Cerebellar cortex (tissue), 1 donor: ENCODE data around the gene CFAP68.
"Not testable (repeated sequence)": the region's sequence is repeated elsewhere in the genome, so short reads cannot be mapped to it uniquely, and the experiment has no call there.

ENCODE experiments used
- DNase-seq: peaks from one replicate; pipeline ENCODE4 v3.0.0-alpha.2; 2015; ENCODE audit warnings: low spot score

CFAP68 gene

DNA sequence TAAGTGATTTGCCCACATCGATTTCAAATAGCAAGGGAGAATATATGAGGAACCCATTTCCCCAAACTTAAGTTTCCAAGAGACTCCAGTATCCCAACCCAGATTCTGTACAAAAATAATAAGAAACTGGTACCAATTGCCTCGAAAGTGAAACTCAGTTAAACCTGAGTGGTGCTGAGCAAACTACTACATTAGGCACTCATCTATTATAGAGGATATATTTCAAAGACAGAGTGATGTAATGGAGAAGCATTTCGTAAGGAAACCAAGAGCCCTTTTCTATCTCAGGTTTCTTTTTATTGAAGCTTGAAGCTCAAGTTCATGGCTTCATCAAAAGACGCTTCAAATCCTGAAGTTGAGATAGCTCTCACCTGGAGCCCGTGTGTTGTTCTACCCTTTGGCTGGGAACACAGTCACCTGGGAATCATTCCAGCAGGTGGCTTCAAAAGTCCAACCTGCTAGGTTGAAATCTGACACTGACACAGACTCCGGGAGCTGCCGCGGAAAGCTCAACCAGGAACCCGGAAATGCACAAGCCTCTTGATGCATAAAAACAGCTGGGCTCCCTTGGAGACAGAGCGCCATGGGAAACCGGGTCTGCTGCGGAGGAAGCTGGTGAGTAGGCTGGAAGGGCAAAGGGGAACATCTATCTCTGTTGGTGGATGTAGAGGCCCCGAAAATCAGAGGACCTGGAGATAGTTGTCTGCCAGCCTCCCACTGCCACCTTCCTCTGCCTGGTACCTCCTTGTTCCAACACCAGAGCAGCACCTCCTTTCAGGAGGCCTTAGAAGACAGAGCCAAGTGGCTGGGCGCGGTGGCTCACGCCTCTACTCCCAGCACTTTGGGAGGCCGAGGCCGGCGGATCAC is 39.3 kb downstream of the CFAP68 start, which contains the start of gene C11orf52:
Gene C11orf52 (plus strand): TSS at position 524 of the 867 bp plus-strand sequence. CDS start 60 bp downstream, at position 584.
- DNase-seq, result peak; percentile 51

DNA sequence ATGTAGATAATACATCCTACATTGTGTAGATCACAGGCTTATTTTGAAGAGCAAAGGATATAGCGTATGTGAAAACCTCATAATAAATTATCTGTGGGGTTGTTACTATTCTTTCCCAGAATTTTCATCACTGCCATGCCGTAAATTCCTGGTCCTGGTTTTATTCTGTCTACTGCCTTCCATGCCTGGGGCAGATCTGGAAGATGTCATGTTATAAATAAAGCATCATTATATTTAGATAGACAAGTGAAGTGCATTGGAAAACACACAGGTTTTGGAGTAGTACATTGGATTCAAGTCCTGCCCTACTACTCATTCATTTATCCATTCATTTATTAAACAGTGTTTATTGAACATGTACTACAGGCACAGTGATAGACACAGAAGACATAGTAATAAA is 41.6 kb downstream of the CFAP68 start:
- DNase-seq, result no peak

DNA sequence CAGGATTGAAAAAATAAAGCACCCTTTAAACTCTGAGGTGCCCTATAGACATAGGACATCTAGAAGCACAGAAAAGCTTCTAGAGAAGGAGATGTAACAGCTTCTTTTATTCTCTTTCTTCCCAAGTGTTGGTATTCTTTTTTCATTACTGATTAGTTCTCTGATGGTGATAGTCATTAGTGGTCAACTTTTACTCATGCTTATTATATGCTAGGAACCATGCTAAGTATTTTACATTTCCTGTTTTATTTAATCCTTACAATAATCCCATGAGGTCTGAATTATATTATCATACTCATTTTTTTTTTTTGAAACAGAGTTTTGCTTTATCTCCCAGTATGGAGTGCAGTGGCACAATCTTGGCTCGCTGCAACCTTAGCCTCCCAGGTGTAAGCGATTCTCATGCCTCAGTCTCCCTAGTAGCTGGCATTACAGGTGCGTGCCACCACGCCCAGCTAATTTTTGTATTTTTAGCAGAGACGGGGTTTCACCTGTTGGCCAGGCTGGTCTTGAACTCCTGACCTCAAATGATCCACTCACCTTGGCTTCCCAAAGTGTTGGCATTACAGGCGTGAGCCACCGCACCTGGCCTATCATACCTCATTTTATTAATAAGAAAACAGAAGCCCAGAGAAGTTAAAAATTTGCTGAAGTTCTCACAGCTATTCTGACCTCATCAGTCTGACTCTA is 42.3 kb downstream of the CFAP68 start:
- DNase-seq, result no peak

DNA sequence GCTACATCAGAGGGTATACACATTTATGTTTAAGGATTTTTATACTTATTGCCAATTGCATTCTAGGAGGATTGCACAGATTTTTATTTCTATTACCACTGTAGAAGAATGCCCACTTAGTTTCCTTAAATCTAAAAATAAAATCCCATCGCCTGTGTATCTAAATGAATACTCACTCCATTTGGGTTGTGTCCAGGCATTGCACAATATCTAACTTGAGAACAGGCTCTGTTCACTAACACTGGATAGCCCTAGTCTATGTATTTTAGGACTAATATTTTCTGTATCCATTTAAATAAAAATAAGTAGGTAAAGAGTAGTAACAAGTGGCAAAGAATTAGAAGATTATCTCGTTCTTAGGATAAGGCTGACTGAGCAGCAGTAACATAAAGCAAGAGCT is 43.5 kb downstream of the CFAP68 start:
- no peak for DNase-seq

DNA sequence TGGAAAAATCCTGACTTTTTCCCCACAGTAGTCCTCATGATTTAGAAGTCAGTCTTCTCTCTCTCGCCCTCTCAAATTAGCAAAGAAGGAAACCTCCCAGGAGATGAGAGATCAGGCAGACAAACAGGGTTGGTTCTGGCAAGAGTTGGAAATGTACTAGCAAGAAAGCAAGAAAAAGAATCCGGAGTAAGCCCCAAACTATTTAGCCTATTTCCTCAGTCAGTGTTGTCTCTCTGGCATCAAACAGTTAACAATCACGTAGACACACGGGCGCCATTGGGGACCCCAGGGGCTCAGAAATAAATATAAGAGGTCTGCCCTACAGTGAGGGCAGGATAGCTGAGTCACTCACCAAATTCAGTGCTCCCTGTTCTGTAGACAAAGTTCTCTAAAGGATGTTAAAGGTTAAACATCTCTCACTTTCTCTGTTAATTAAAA is 44.0 kb downstream of the CFAP68 start:
- DNase-seq, result peak; percentile 95

GRCh38 chr11:111923951-111924350 is 44.6 kb downstream of the CFAP68 start:
- no peak for DNase-seq

- DNase-seq, result peak; percentile 37
Measured at GRCh38 chr11:111925953-111926352, 46.6 kb downstream of the CFAP68 start.

DNA sequence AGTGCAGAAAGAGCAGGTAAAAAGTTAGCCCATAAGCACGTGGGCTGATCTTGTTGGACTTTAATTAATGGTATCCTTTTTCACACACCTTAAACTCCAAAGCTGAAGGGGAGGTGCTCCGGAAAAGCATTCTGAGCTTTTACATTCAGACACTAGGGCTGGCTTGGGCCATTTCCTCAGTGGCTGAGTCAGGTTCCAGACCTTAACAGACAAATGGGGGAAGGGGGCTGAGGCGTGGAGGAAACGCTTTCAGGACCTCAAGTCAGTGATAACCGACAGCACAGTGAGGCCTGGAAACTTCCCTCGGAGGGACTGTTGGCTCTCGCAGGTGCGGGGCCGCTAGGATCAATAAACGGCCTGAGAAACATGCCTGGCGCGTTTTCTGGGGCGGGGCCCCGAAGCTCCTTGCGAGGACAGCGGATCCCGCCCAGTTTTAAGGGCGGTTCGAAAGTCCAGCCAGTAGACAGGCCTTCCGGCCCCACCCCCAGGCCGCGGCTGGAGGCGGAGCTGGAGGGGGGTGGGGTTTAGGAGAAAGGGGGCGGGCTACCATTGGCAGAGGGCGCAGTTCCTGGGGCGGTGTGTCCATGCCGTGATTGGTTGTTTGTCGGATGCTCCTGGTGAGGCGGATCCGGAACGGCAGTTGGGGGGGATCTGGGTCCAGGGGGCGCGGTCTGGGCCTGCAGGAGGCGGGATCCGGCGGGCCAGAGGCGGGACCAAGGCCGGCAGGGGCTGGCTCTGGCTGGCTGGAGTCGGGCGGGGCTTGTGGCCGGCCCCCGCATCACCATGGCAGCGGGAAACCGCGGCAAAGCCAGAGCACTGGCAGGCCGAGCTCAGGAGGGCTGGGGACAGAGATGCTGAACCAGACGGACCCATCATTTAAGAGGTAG is 47.4 kb downstream of the CFAP68 start:
- peak; percentile 98 for DNase-seq

GRCh38 chr11:111930472-111930871 is 51.1 kb downstream of the CFAP68 start:
- no peak for DNase-seq

DNA sequence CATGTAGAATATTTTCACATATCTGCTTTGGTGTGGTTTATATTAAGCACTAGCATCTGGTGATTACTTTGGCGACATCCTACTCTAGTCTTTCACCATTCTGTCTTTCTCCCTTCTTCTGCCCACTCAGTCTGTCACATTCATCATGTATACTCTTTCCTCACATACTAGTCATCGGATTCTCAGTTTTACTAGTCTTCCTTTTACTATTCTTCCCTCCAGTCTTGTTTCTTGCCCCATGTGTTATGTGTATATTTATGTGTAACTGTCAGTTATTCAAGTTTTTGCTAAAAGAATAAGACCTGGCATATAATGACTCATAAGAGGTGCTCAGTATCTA is 53.2 kb downstream of the CFAP68 start:
- no peak for DNase-seq

DNA sequence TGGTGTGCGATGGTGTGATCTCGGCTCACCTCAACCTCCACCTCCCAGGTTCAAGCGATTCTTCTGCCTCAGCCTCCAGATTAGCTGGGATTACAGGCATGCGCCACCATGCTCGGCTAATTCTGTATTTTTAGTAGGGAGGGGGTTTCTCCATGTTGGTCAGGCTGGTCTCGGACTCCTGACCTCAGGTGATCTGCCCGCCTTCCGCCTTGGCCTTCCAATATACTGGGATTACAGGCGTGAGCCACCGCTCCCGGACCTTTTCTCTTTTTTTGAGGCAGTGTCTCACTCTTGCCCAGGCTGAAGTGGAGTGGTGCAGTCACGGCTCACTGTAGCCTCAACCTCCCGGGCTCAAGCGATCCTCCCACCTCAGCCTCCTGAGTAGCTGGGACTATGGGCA is 53.8 kb downstream of the CFAP68 start:
- not testable (repeated sequence) for DNase-seq

- DNase-seq, result no peak
Measured at GRCh38 chr11:111933872-111934271, 54.5 kb downstream of the CFAP68 start.

DNA sequence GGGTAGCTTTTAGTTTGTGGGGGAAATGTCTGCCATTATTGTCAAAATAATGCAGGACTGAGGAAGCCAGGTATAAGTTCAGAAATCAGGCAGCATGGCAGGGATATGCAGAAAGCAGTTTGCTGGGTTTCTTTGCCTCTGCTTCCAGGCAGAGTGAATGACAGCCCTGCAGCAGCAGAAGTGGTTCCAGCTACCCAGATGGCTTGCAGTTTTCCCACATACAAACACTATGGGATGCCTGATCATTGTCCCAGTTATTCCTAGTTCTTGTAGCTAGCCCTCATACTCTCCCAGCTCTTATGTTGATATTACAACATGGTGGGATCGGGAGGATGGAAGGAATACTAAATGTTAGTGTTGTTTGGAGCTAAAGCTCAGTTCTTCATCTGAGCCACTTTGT is 55.0 kb downstream of the CFAP68 start:
- peak; percentile 76 for DNase-seq
